GM23338 (cell line): Measurements from ENCODE around the gene CFAP53. TPM values are rescaled to one million over a fixed set of nuclear protein-coding genes. Genes with fewer than 3 reads are reported as not detected.

ENCODE experiments used
- ATAC-seq: fragments of 200-7000 bp; cut with Tn5 transposase; 3 replicates; pipeline ENCODE4 v1.9.1; 2020
- DNase-seq: peaks from one replicate; pipeline ENCODE4 v3.0.0-alpha.2; 2015; ENCODE audit warnings: low spot score
- H2AFZ ChIP-seq: fragments of 200-600 bp; sonication (generic); 2 replicates; pipeline ENCODE4 v1.8.0; 2016; ENCODE audit warnings: antibody characterized with exemption, mild to moderate bottlenecking, moderate library complexity
- H3F3A ChIP-seq: fragments of 200-600 bp; sonication (generic); replicated peaks from 2 replicates; pipeline ENCODE4 v1.8.0; 2017; ENCODE audit warnings: antibody characterized with exemption, mixed run types, low read depth
- H3K27ac ChIP-seq: fragments of 200-600 bp; sonication (generic); 2 replicates; pipeline ENCODE4 v1.6.1; 2016; ENCODE audit warnings: low read depth
- H3K27me3 ChIP-seq: fragments of 200-600 bp; sonication (generic); 2 replicates; pipeline ENCODE4 v1.8.0; 2016; ENCODE audit warnings: mild to moderate bottlenecking, mixed run types, moderate library complexity; ENCODE audit not compliant: insufficient read depth
- H3K36me3 ChIP-seq: fragments of 200-600 bp; sonication (generic); 2 replicates; pipeline ENCODE4 v1.8.0; 2016; ENCODE audit warnings: mild to moderate bottlenecking; ENCODE audit not compliant: insufficient read depth
- H3K4me1 ChIP-seq: fragments of 200-600 bp; sonication (generic); 2 replicates; pipeline ENCODE4 v1.8.0; 2016; ENCODE audit warnings: mild to moderate bottlenecking, moderate library complexity; ENCODE audit not compliant: insufficient read depth
- H3K4me2 ChIP-seq: fragments of 200-600 bp; sonication (generic); 2 replicates; pipeline ENCODE4 v1.7.1; 2017; ENCODE audit warnings: mixed run types
- H3K4me3 ChIP-seq: fragments of 200-600 bp; sonication (generic); 2 replicates; pipeline ENCODE4 v1.6.1; 2016; ENCODE audit warnings: mixed run types
- H3K79me2 ChIP-seq: fragments of 200-600 bp; sonication (generic); replicated peaks from 2 replicates; pipeline ENCODE4 v1.8.0; 2017; ENCODE audit warnings: mild to moderate bottlenecking; ENCODE audit not compliant: insufficient read depth
- H3K9me2 ChIP-seq: fragments of 200-600 bp; sonication (generic); 2 replicates; pipeline ENCODE4 v1.8.0; 2017; ENCODE audit not compliant: insufficient read depth
- H4K20me1 ChIP-seq: fragments of 200-600 bp; sonication (generic); replicated peaks from 2 replicates; pipeline ENCODE4 v1.8.0; 2017; ENCODE audit warnings: mild to moderate bottlenecking; ENCODE audit not compliant: insufficient read depth
- H3K27ac Mint-ChIP-seq: 2 replicates; pipeline ENCODE4 v1.8.0; 2020; ENCODE audit warnings: inconsistent platforms, mild to moderate bottlenecking, moderate library complexity, mixed read lengths
- H3K27me3 Mint-ChIP-seq: 3 replicates; pipeline ENCODE4 v1.8.0; 2022; ENCODE audit warnings: low read depth, mild to moderate bottlenecking, moderate library complexity, mixed read lengths, inconsistent platforms; ENCODE audit not compliant: insufficient read depth, poor library complexity
- H3K36me3 Mint-ChIP-seq: 3 replicates; pipeline ENCODE4 v1.8.0; 2021; ENCODE audit warnings: low read depth, mild to moderate bottlenecking, inconsistent platforms, moderate library complexity, mixed read lengths
- H3K4me1 Mint-ChIP-seq: 3 replicates; pipeline ENCODE4 v1.8.0; 2020; ENCODE audit warnings: mild to moderate bottlenecking, inconsistent platforms, mixed read lengths
- H3K4me3 Mint-ChIP-seq: 3 replicates; pipeline ENCODE4 v1.8.0; 2021; ENCODE audit warnings: moderate library complexity, mild to moderate bottlenecking, inconsistent platforms, mixed read lengths
- H3K9me3 Mint-ChIP-seq: 3 replicates; pipeline ENCODE4 v1.8.0; 2020; ENCODE audit warnings: moderate library complexity, mild to moderate bottlenecking, inconsistent platforms, mixed read lengths
- CREB1 ChIP-seq: fragments of 250-450 bp; sonication (Bioruptor Pico); IDR thresholded peaks from 2 replicates; pipeline ENCODE4 v1.5.0; 2020; ENCODE audit warnings: low read depth, mild to moderate bottlenecking, moderate library complexity
- EZH2 ChIP-seq: fragments of 200-600 bp; sonication (generic); IDR thresholded peaks from one replicate; pipeline ENCODE4 v1.8.0; 2017; ENCODE audit warnings: antibody characterized with exemption, mild to moderate bottlenecking, low read depth; ENCODE audit not compliant: unreplicated experiment
- EZH2phosphoT487 ChIP-seq: fragments of 200-600 bp; sonication (generic); IDR thresholded peaks from one replicate; pipeline ENCODE4 v1.8.1; 2018; ENCODE audit warnings: antibody characterized with exemption; ENCODE audit not compliant: unreplicated experiment
- JUNB ChIP-seq: IDR thresholded peaks from one replicate; pipeline ENCODE4 v1.6.1; 2016; ENCODE audit warnings: antibody characterized with exemption; ENCODE audit not compliant: unreplicated experiment
- NANOG ChIP-seq: IDR thresholded peaks from 2 replicates; pipeline ENCODE4 v1.6.1; 2016; ENCODE audit warnings: antibody characterized with exemption, borderline replicate concordance
- POLR2AphosphoS5 ChIP-seq: IDR thresholded peaks from 2 replicates; pipeline ENCODE4 v1.6.1; 2016; ENCODE audit warnings: antibody characterized with exemption, low read depth
- ZNF114 ChIP-seq: fragments of 250-450 bp; sonication (Bioruptor Pico); IDR thresholded peaks from 2 replicates; pipeline ENCODE4 v1.5.0; 2020; ENCODE audit warnings: mild to moderate bottlenecking, moderate library complexity
- ZNF331 ChIP-seq: fragments of 250-450 bp; sonication (Bioruptor Pico); IDR thresholded peaks from 2 replicates; pipeline ENCODE4 v1.5.0; 2020; ENCODE audit warnings: low read depth, mild to moderate bottlenecking, moderate library complexity
- ZNF462 ChIP-seq: fragments of 250-450 bp; sonication (Bioruptor Pico); IDR thresholded peaks from 2 replicates; pipeline ENCODE4 v1.5.0; 2020; ENCODE audit warnings: mild to moderate bottlenecking, moderate library complexity
- polyA plus RNA-seq: library from polyadenylated mRNA; unstranded; fragments of >200 nt; fragmentation: Nextera tagmentation; extraction: Ambion mirVana; gene quantifications from 2 replicates; pipeline ENCODE4 v1.2.1, GENCODE V29; 2016
- total RNA-seq: library from RNA; depleted of rRNA; stranded (reverse); fragments of >200 nt; shearing (Covaris generic); gene quantifications from 2 replicates; pipeline ENCODE4 v1.2.3, GENCODE V29; 2014

Gene CFAP53
- total and polyA plus RNA-seq, 2 experiments from 2014 or later: 0.71 TPM; not detected in 1

- no peaks in the 10 kb centered on the region for H3K27me3 ChIP-seq
- H3K27ac Mint-ChIP-seq: no peak overlapping the region
- H3K4me1 ChIP-seq: peaks cover 3% of the 10 kb centered on the region
- peaks cover 2% of the 10 kb centered on the region for H3K27me3 Mint-ChIP-seq
- no peaks in the 10 kb centered on the region for H3K9me2 ChIP-seq
- DNase-seq: no peak
- no peaks in the 10 kb centered on the region for H3K4me1 Mint-ChIP-seq
- H3K36me3 Mint-ChIP-seq: no peaks in the 10 kb centered on the region
- H3K27ac ChIP-seq: no peak overlapping the region
- no peak for TF ChIP-seq ZNF114
- no peak for TF ChIP-seq ZNF462 (CRISPR knock-in tag)
- TF ChIP-seq EZH2: no peak
- no peak for TF ChIP-seq CREB1 (CRISPR knock-in tag)
- no peaks in the 10 kb centered on the region for H3K9me3 Mint-ChIP-seq
- H3K36me3 ChIP-seq: no peaks in the 10 kb centered on the region
- H2AFZ ChIP-seq: no peak overlapping the region
- no peaks in the 10 kb centered on the region for H3K79me2 ChIP-seq
- ATAC-seq: no peak
- no peak overlapping the region for H3K4me2 ChIP-seq
- H3F3A ChIP-seq: no peaks in the 10 kb centered on the region
- no peaks in the 10 kb centered on the region for H4K20me1 ChIP-seq
- H3K4me3 ChIP-seq: no peak overlapping the region
- H3K4me3 Mint-ChIP-seq: no peak overlapping the region
These were observed 26.7 kb upstream of the CFAP53 start for GRCh38 chr18:50293039-50293438.

- H3K4me2 ChIP-seq: no peak overlapping the region
- no peaks in the 10 kb centered on the region; the same call in 2 of the 3 replicates for H3K9me3 Mint-ChIP-seq
- peaks cover 3% of the 10 kb centered on the region for H3K4me1 ChIP-seq
- H2AFZ ChIP-seq: peak overlapping the region; percentile 69; the same call in 1 of the 2 replicates
- peaks cover 19% of the 10 kb centered on the region for H3K36me3 Mint-ChIP-seq
- no peak overlapping the region for H3K27ac ChIP-seq
- H3K27ac Mint-ChIP-seq: no peak overlapping the region
- H3K4me3 ChIP-seq: no peak overlapping the region
- H3K27me3 ChIP-seq: no peaks in the 10 kb centered on the region
- no peaks in the 10 kb centered on the region for H4K20me1 ChIP-seq
- H3K27me3 Mint-ChIP-seq: peaks cover 12% of the 10 kb centered on the region
- DNase-seq (no peak), ATAC-seq (no peak)
- H3K79me2 ChIP-seq: peaks cover 8% of the 10 kb centered on the region
- H3K36me3 ChIP-seq: no peaks in the 10 kb centered on the region
- H3K4me3 Mint-ChIP-seq: peak overlapping the region; percentile 61; the same call in 2 of the 3 replicates
- peaks cover 9% of the 10 kb centered on the region; the same call in 2 of the 3 replicates for H3K4me1 Mint-ChIP-seq
- H3K9me2 ChIP-seq: no peaks in the 10 kb centered on the region
- no peaks in the 10 kb centered on the region for H3F3A ChIP-seq
- TF ChIP-seq NANOG (no peak), ZNF331 (CRISPR knock-in tag) (no peak), EZH2 (no peak), ZNF114 (no peak), JUNB (no peak), EZH2phosphoT487 (no peak), POLR2AphosphoS5 (no peak)
These were observed 22.8 kb upstream of the CFAP53 start for GRCh38 chr18:50289108-50289443.
